A673 (cell line): Measurements from ENCODE around the gene SYPL2.

Experiments used
- CTCF ChIP-seq: fragments of 300-800, 200-600 bp; sonication (generic); conservative IDR thresholded peaks from 2 replicates; pipeline ENCODE4 v1.5.1; 2017; ENCODE audit warnings: low read depth, mild to moderate bottlenecking, antibody characterized with exemption, low read length, moderate library complexity, mixed read lengths
- EZH2 ChIP-seq: fragments of 200-600 bp; sonication (generic); IDR thresholded peaks from 2 replicates; pipeline ENCODE4 v1.6.1; 2017; ENCODE audit warnings: borderline replicate concordance, low read depth, mild to moderate bottlenecking, mixed read lengths, antibody characterized with exemption, low read length; ENCODE audit not compliant: poor library complexity, severe bottlenecking

- TF ChIP-seq CTCF (no peak), EZH2 (no peak)
Observed at GRCh38 chr1:109513110-109513710, 46.9 kb downstream of the SYPL2 start.
